IMR-90 (cell line): ENCODE results near the gene KCNK3.

Experiments used
- BHLHE40 ChIP-seq: fragments of 150-350 bp; IDR thresholded peaks from 2 replicates; pipeline ENCODE4 v1.6.1; 2016; ENCODE audit warnings: mild to moderate bottlenecking, low read depth, low read length
- CEBPB ChIP-seq: IDR thresholded peaks from 2 replicates; pipeline ENCODE4 v1.6.1; 2012; ENCODE audit warnings: low read depth, low read length, improper control_type of control experiment
- MAFK ChIP-seq: IDR thresholded peaks from 2 replicates; pipeline ENCODE4 v1.6.1; 2012; ENCODE audit warnings: low read depth, low read length, improper control_type of control experiment
- MXI1 ChIP-seq: IDR thresholded peaks from 2 replicates; pipeline ENCODE4 v1.6.1; 2012; ENCODE audit warnings: low read depth, mild to moderate bottlenecking, low read length, moderate library complexity, borderline replicate concordance
- POLR2A ChIP-seq: IDR thresholded peaks from 2 replicates; pipeline ENCODE4 v1.6.1; 2012; ENCODE audit warnings: mild to moderate bottlenecking, low read depth, low read length
- RFX5 ChIP-seq: IDR thresholded peaks from 2 replicates; pipeline ENCODE4 v1.8.0; 2012; ENCODE audit warnings: low read depth, mild to moderate bottlenecking, low read length, moderate library complexity
- TF ChIP-seq, protein P1 (sequence below): conservative IDR thresholded peaks from 2 replicates; pipeline ENCODE4 v1.5.1; 2012; ENCODE audit warnings: mild to moderate bottlenecking, low read depth, low read length, improper control_type of control experiment
- TF ChIP-seq, protein P2 (sequence below): fragments of 150-350 bp; IDR thresholded peaks from 2 replicates; pipeline ENCODE4 v1.6.1; 2017; ENCODE audit warnings: mild to moderate bottlenecking, antibody characterized with exemption, low read length, low read depth
- TF ChIP-seq, protein P3 (sequence below): fragments of 150-350 bp; IDR thresholded peaks from 2 replicates; pipeline ENCODE4 v1.6.1; 2016; ENCODE audit warnings: low read depth, mild to moderate bottlenecking, low read length, moderate library complexity, borderline replicate concordance

DNA sequence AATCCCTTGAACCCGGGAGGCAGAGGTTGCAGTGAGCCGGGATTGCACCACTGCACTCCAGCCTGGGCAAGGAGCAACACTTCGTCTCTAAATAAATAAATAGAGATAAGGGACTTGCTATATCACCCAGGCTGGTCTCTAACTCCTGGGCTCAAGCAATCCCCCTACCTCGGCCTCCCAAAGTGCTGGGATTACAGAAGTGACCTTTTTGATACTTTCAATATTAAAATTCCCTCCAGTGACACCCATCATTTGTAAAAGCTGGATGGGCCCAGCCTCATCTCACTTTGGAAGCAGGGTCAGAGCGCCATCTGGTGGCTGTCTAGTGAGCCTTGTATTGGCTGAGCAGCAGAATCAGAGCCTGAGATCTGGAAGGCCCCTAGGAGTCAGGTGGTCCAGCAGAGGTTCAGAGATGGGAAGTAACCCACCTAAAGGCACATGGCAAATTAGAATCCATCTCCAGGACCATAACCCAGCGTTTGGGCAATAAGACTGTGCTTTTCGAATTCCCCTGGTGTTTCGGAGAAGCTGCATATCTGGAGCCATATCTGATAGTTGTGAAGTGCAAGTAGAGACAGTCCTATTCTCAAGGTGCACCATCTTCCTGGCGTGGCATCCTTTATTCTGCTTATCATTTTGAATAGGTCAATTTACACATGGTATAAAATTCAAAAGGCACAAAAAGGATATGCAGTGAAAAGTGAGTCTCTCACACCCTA, 53.2 kb downstream of the KCNK3 start:
- TF ChIP-seq POLR2A: no peak
- TF ChIP-seq MXI1: no peak
- no peak for TF ChIP-seq CEBPB
- TF ChIP-seq, protein P1, sequence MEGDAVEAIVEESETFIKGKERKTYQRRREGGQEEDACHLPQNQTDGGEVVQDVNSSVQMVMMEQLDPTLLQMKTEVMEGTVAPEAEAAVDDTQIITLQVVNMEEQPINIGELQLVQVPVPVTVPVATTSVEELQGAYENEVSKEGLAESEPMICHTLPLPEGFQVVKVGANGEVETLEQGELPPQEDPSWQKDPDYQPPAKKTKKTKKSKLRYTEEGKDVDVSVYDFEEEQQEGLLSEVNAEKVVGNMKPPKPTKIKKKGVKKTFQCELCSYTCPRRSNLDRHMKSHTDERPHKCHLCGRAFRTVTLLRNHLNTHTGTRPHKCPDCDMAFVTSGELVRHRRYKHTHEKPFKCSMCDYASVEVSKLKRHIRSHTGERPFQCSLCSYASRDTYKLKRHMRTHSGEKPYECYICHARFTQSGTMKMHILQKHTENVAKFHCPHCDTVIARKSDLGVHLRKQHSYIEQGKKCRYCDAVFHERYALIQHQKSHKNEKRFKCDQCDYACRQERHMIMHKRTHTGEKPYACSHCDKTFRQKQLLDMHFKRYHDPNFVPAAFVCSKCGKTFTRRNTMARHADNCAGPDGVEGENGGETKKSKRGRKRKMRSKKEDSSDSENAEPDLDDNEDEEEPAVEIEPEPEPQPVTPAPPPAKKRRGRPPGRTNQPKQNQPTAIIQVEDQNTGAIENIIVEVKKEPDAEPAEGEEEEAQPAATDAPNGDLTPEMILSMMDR: peak; percentile 96
- TF ChIP-seq, protein P2, sequence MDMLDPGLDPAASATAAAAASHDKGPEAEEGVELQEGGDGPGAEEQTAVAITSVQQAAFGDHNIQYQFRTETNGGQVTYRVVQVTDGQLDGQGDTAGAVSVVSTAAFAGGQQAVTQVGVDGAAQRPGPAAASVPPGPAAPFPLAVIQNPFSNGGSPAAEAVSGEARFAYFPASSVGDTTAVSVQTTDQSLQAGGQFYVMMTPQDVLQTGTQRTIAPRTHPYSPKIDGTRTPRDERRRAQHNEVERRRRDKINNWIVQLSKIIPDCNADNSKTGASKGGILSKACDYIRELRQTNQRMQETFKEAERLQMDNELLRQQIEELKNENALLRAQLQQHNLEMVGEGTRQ: no peak
- no peak for TF ChIP-seq BHLHE40
- TF ChIP-seq, protein P3, sequence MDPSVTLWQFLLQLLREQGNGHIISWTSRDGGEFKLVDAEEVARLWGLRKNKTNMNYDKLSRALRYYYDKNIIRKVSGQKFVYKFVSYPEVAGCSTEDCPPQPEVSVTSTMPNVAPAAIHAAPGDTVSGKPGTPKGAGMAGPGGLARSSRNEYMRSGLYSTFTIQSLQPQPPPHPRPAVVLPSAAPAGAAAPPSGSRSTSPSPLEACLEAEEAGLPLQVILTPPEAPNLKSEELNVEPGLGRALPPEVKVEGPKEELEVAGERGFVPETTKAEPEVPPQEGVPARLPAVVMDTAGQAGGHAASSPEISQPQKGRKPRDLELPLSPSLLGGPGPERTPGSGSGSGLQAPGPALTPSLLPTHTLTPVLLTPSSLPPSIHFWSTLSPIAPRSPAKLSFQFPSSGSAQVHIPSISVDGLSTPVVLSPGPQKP: no peak
- TF ChIP-seq RFX5: no peak
- TF ChIP-seq MAFK: no peak
